ENCODE data around the gene CENPH.

DNA sequence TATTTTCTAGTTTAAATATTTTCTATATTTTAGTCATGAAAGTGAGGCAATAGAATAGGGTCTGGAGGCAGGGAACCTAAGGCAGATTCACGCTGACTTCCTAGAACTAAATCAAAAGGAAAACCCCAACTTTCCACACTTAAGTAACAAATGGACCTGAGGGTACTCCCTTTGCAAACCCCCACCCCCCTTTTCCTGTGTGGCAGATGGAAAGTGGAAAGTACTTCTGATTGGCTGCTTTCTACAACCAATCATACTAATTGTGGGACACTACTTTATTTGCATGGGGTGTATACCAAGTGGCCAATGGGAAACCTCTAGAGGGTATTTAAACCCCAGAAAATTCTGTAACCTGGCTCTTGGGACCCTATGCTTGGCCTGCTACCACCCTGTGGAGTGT lies 4.8 kb upstream of the CENPH start:
- TF ChIP-seq EZH2 (IDR thresholded peaks at IDR 0.05; ENCODE audit: insufficient read depth, poor library complexity, severe bottlenecking): no peak
- no peak for TF ChIP-seq EZH2phosphoT487 (IDR thresholded peaks at IDR 0.05; ENCODE audit: insufficient read depth, low read depth)
